ENCODE results near the gene SPTLC2.

SPTLC2 gene

GRCh38 chr14:77459072-77459723 is 157.2 kb downstream of the SPTLC2 start:
- H3K9me3 ChIP-seq (ENCODE audit: control insufficient read depth, low read length): no peaks in the 10 kb centered on the region
- H3K27ac ChIP-seq (ENCODE audit: insufficient read depth, low read length, poor library complexity, severe bottlenecking): peak overlapping the region; percentile 34
- peaks cover 17% of the 10 kb centered on the region for H3K4me1 ChIP-seq (ENCODE audit: control insufficient read depth, insufficient read depth, low read length, poor library complexity, severe bottlenecking)
- H3K4me3 ChIP-seq (ENCODE audit: insufficient read depth, low read depth, low read length, poor library complexity, severe bottlenecking): peak overlapping the region; percentile 77
- no peaks in the 10 kb centered on the region for H3K27me3 ChIP-seq (replicated peaks; ENCODE audit: control insufficient read depth, insufficient read depth, low read length, poor library complexity, severe bottlenecking)
- H3K36me3 ChIP-seq (ENCODE audit: control insufficient read depth, insufficient read depth, low read length): peaks cover 39% of the 10 kb centered on the region
- peak in 2 of 3 donors; percentile 23 to 48 for DNase-seq

DNA sequence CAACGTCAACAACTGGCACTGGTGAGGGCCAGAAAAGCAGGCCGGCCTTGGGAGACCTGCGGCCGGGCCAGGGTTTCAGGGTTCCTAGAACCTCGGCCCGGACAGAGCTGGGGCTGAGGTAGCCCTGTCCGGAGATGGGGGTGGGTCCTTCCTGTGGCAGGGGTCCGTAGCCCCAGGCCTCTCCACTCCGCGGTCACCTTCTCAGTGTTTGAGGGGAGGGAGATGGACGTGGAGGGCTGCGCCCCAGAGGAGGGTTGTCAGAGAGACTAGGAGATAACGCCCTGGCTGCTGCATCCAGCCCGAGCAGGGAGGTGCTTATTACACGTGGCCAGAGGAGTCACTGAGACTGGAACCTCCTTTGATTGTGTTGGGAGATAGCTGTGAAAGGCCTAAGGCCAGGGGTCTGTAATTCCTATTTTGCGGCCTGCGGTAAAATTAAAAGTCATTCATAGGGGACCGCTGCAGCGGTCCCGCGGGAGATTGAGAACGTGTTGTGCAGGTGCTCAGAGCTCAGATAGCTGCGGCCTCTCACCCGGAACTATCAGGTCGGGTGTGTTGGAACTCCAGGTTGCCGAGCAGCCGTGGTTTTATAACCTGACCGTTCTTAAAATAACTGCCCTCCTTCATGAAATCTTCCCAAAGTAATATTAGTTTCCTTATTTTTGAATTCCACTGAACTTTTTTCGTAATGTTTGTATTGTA is 158.0 kb downstream of the SPTLC2 start:
- Histone ChIP-seq H3K27ac (ENCODE audit: insufficient read depth, low read length, poor library complexity, severe bottlenecking) (peak overlapping the region; percentile 84), H3K36me3 (ENCODE audit: control insufficient read depth, insufficient read depth, low read length) (peaks cover 33% of the 10 kb centered on the region), H3K4me3 (ENCODE audit: insufficient read depth, low read depth, low read length, poor library complexity, severe bottlenecking) (peak overlapping the region; percentile 77), H3K4me1 (ENCODE audit: control insufficient read depth, insufficient read depth, low read length, poor library complexity, severe bottlenecking) (peaks cover 17% of the 10 kb centered on the region), H3K27me3 (replicated peaks; ENCODE audit: control insufficient read depth, insufficient read depth, low read length, poor library complexity, severe bottlenecking) (no peaks in the 10 kb centered on the region), H3K9me3 (ENCODE audit: control insufficient read depth, low read length) (no peaks in the 10 kb centered on the region)
- peak in 2 of 3 donors; percentile 4 to 14 for DNase-seq

DNA sequence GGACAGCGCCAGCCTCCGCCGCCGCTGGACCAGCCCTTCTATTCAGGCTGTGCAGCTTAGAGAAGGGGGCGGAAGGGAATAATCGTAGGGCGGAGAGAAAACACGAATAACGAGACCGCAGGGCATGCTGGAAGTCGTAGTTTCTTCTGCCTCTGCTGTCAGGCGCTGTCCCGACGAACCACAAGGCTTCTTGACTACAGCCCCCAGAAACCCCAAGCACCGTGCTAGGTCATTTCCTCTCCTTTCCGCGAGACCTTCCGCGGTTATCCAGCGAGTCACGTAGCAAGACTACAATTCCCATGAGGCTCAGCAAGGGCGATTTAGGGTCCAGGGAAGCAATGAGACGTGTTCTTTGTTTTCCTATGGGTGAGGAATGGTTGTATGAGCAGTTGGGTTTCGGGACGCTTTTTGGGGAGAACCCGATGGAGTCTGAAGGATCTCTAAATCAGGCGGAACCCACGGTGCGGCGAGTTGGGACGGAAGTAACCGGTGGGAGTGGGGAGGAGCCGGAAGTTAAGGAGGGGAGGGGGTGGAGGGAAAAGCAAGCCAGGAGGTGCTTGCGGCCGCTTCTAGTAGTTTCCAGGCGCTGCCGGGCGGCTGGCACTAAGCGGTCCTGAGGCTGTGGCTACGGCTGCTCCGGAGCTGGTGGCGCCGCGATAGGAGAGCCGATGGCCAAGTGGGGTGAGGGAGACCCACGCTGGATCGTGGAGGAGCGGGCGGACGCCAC is 158.8 kb downstream of the SPTLC2 start, which contains the start of the genes AHSA1 and VIPAS39:
Gene AHSA1, plus strand, starts transcription at position 572 of the 727 bp plus-strand sequence. Its CDS starts 97 bp downstream, at position 669.
Gene VIPAS39, minus strand, starts transcription at position 80 of the 727 bp plus-strand sequence. CDS start 3,499 bp downstream, outside the sequence.
- DNase-seq: peak; percentile 88 to 94 (median 93)
- Histone ChIP-seq H3K27me3 (replicated peaks; ENCODE audit: control insufficient read depth, insufficient read depth, low read length, poor library complexity, severe bottlenecking) (no peaks in the 10 kb centered on the region), H3K4me1 (ENCODE audit: control insufficient read depth, insufficient read depth, low read length, poor library complexity, severe bottlenecking) (peaks cover 17% of the 10 kb centered on the region), H3K36me3 (ENCODE audit: control insufficient read depth, insufficient read depth, low read length) (peaks cover 32% of the 10 kb centered on the region), H3K27ac (ENCODE audit: insufficient read depth, low read length, poor library complexity, severe bottlenecking) (peak within 1 kb of the TSS; percentile 84), H3K4me3 (ENCODE audit: insufficient read depth, low read depth, low read length, poor library complexity, severe bottlenecking) (peak within 1 kb of the TSS; percentile 77), H3K9me3 (ENCODE audit: control insufficient read depth, low read length) (no peaks in the 10 kb centered on the region)

- Histone ChIP-seq H3K4me3 (ENCODE audit: insufficient read depth, low read depth, low read length, poor library complexity, severe bottlenecking) (peak overlapping the region; percentile 77), H3K9me3 (ENCODE audit: control insufficient read depth, low read length) (no peaks in the 10 kb centered on the region), H3K27ac (ENCODE audit: insufficient read depth, low read length, poor library complexity, severe bottlenecking) (peak overlapping the region; percentile 84), H3K36me3 (ENCODE audit: control insufficient read depth, insufficient read depth, low read length) (peaks cover 27% of the 10 kb centered on the region), H3K27me3 (replicated peaks; ENCODE audit: control insufficient read depth, insufficient read depth, low read length, poor library complexity, severe bottlenecking) (no peaks in the 10 kb centered on the region), H3K4me1 (ENCODE audit: control insufficient read depth, insufficient read depth, low read length, poor library complexity, severe bottlenecking) (peaks cover 17% of the 10 kb centered on the region)
- no peak for DNase-seq
These were observed 159.3 kb downstream of the SPTLC2 start for GRCh38 chr14:77457115-77457521.
